Keratinocyte (primary cell): ENCODE results near the gene VPS13C. TPM values are rescaled to one million over a fixed set of nuclear protein-coding genes. Genes with fewer than 3 reads are reported as not detected.

Experiments used
- DNase-seq: peaks from one replicate; pipeline ENCODE4 v3.0.0-alpha.2; 2011; ENCODE audit warnings: low read depth, missing footprints, low spot score
- FAIRE-seq: peaks from 2 replicates; lab custom pipeline; 2011; peaks lifted over from hg19 to GRCh38; lab: Jason Lieb, UNC
- H2AFZ ChIP-seq: 2 replicates; pipeline ENCODE4 v1.6.0; 2012; ENCODE audit warnings: low read length, control low read depth, inconsistent platforms; ENCODE audit not compliant: control insufficient read depth
- H3K27ac ChIP-seq: 2 replicates; pipeline ENCODE4 v1.5.1; 2011; ENCODE audit warnings: low read length; ENCODE audit not compliant: control insufficient read depth, insufficient read depth
- H3K27me3 ChIP-seq: 3 replicates; pipeline ENCODE4 v1.6.0; 2011; ENCODE audit warnings: low read length; ENCODE audit not compliant: control insufficient read depth, insufficient read depth; ENCODE audit errors: extremely low read depth
- H3K36me3 ChIP-seq, 2 experiments: 2 replicates in 1 of 2; 3 replicates in 1 of 2; pipeline ENCODE4 v1.5.1; 2011; ENCODE audit warnings: low read length in 2 of 2, mild to moderate bottlenecking in 1 of 2; ENCODE audit not compliant: control insufficient read depth in 2 of 2, insufficient read depth in 2 of 2; ENCODE audit errors: extremely low read depth in 1 of 2
- H3K4me1 ChIP-seq: 3 replicates; pipeline ENCODE4 v1.5.1; 2011; ENCODE audit warnings: low read length; ENCODE audit not compliant: control insufficient read depth, insufficient read depth; ENCODE audit errors: extremely low read depth
- H3K4me2 ChIP-seq: 3 replicates; pipeline ENCODE4 v1.6.0; 2011; ENCODE audit warnings: low read depth, low read length; ENCODE audit not compliant: control insufficient read depth, insufficient read depth; ENCODE audit errors: extremely low read depth
- H3K4me3 ChIP-seq, 3 experiments: fragments of 200-600 bp in 1 of 3; sonication (generic) in 1 of 3; 2 replicates in 2 of 3; 3 replicates in 1 of 3; pipeline ENCODE4 v1.5.1; 2011 to 2016; ENCODE audit warnings: low read length in 3 of 3, mild to moderate bottlenecking in 3 of 3, control low read depth in 2 of 3, inconsistent platforms in 1 of 3, low read depth in 1 of 3, mixed read lengths in 1 of 3, mixed run types in 1 of 3, moderate library complexity in 1 of 3; ENCODE audit not compliant: control insufficient read depth in 2 of 3, insufficient read depth in 2 of 3; ENCODE audit errors: extremely low read depth in 1 of 3
- H3K79me2 ChIP-seq: 2 replicates; pipeline ENCODE4 v1.6.0; 2012; ENCODE audit warnings: low read length; ENCODE audit not compliant: control insufficient read depth, insufficient read depth
- H3K9ac ChIP-seq: 3 replicates; pipeline ENCODE4 v1.6.0; 2011; ENCODE audit warnings: low read length; ENCODE audit not compliant: control insufficient read depth, insufficient read depth; ENCODE audit errors: extremely low read depth
- H3K9me1 ChIP-seq: 3 replicates; pipeline ENCODE4 v1.6.0; 2011; ENCODE audit warnings: low read length; ENCODE audit not compliant: control insufficient read depth, insufficient read depth; ENCODE audit errors: extremely low read depth
- H3K9me3 ChIP-seq: 2 replicates; pipeline ENCODE4 v1.5.1; 2012; ENCODE audit warnings: low read depth, low read length; ENCODE audit not compliant: control insufficient read depth
- H4K20me1 ChIP-seq: 3 replicates; pipeline ENCODE4 v1.6.0; 2011; ENCODE audit warnings: low read length; ENCODE audit not compliant: control insufficient read depth, insufficient read depth; ENCODE audit errors: extremely low read depth
- EZH2 ChIP-seq: IDR thresholded peaks from one replicate; pipeline ENCODE4 v1.6.1; 2012; ENCODE audit warnings: inconsistent platforms, mild to moderate bottlenecking, low read length, moderate library complexity
- dilution Hi-C: fragments of 300-500 bp; cut with MboI; formaldehyde crosslinking; loops from one replicate; pipeline ENCODE4 v1.7.0; 2020; ENCODE audit warnings: low sequenced_read_pairs; ENCODE audit not compliant: extremely low pct_ligation_motif_present
- polyA plus RNA-seq, 5 experiments: library from polyadenylated mRNA; depleted of rRNA in 3 of 5; stranded (reverse) in 3 of 5; stranded (forward) in 1 of 5; unstranded in 1 of 5; fragments of >200 nt; gene quantifications; 1 replicate in 1 of 5; 2 replicates in 3 of 5; 3 replicates in 1 of 5; pipeline versions ENCODE4 v1.2.1 to v1.2.3, GENCODE V29; 2011 to 2012; ENCODE audit warnings: missing spikeins in 2 of 5, low read depth in 1 of 5, low replicate concordance in 1 of 5
- TF ChIP-seq, protein P1 (sequence below), 3 experiments: IDR thresholded peaks in 1 of 3; conservative IDR thresholded peaks in 1 of 3; optimal IDR thresholded peaks in 1 of 3; 2 replicates in 2 of 3; 3 replicates in 1 of 3; pipeline versions ENCODE3 to v1.5.1; 2011; ENCODE audit warnings: low read length in 3 of 3, mild to moderate bottlenecking in 3 of 3, moderate library complexity in 2 of 3, control low read depth in 1 of 3, inconsistent platforms in 1 of 3; ENCODE audit not compliant: insufficient read depth in 2 of 3; ENCODE audit errors: extremely low read depth in 1 of 3

VPS13C gene
- polyA plus RNA-seq, 1 donor (not counting 4 experiments of a cell fraction or from before 2014, with no cell fraction given) = 13.5 TPM

- H3K27ac ChIP-seq = no peak overlapping the region
- TF ChIP-seq, protein P1, sequence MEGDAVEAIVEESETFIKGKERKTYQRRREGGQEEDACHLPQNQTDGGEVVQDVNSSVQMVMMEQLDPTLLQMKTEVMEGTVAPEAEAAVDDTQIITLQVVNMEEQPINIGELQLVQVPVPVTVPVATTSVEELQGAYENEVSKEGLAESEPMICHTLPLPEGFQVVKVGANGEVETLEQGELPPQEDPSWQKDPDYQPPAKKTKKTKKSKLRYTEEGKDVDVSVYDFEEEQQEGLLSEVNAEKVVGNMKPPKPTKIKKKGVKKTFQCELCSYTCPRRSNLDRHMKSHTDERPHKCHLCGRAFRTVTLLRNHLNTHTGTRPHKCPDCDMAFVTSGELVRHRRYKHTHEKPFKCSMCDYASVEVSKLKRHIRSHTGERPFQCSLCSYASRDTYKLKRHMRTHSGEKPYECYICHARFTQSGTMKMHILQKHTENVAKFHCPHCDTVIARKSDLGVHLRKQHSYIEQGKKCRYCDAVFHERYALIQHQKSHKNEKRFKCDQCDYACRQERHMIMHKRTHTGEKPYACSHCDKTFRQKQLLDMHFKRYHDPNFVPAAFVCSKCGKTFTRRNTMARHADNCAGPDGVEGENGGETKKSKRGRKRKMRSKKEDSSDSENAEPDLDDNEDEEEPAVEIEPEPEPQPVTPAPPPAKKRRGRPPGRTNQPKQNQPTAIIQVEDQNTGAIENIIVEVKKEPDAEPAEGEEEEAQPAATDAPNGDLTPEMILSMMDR (optimal IDR thresholded peaks at IDR 0.05 in 1 of 3, IDR thresholded peaks at IDR 0.05 in 1 of 3, conservative IDR thresholded peaks at IDR 0.05 in 1 of 3; ENCODE audit: extremely low read depth in 1 of 3, insufficient read depth in 2 of 3, low read length in 3 of 3) = no peak
- TF ChIP-seq EZH2 = no peak
- H3K27me3 ChIP-seq = no peaks in the 10 kb centered on the region
- dilution Hi-C loops = no loop called here
- H3K4me1 ChIP-seq = no peaks in the 10 kb centered on the region
- no peak overlapping the region for H3K9ac ChIP-seq
- H3K36me3 ChIP-seq = peaks cover 4 to 8% of the 10 kb centered on the region in 2 experiments
- no peak overlapping the region for H2AFZ ChIP-seq
- H3K4me2 ChIP-seq = no peak overlapping the region
- FAIRE-seq (no peak), DNase-seq (no peak)
- no peaks in the 10 kb centered on the region for H3K9me1 ChIP-seq
- H3K79me2 ChIP-seq = no peaks in the 10 kb centered on the region
- no peak overlapping the region for H3K4me3 ChIP-seq
- no peaks in the 10 kb centered on the region for H4K20me1 ChIP-seq
- no peaks in the 10 kb centered on the region for H3K9me3 ChIP-seq
Measured at GRCh38 chr15:61910839-61911369, 149.3 kb downstream of the VPS13C start.

GRCh38 chr15:61908241-61908640, 152.0 kb downstream of the VPS13C start:
- Histone ChIP-seq H3K4me3 (no peak overlapping the region), H3K36me3 (peaks cover 1 to 5% of the 10 kb centered on the region in 2 experiments), H3K79me2 (no peaks in the 10 kb centered on the region), H2AFZ (no peak overlapping the region), H3K4me2 (no peak overlapping the region), H3K27me3 (no peaks in the 10 kb centered on the region), H4K20me1 (no peaks in the 10 kb centered on the region), H3K4me1 (no peaks in the 10 kb centered on the region), H3K9me3 (no peaks in the 10 kb centered on the region), H3K9ac (no peak overlapping the region), H3K9me1 (no peaks in the 10 kb centered on the region), H3K27ac (no peak overlapping the region)
- DNase-seq = no peak
- dilution Hi-C loops = no loop called here
- no peak for FAIRE-seq
- no peak for TF ChIP-seq EZH2
- TF ChIP-seq, protein P1 (optimal IDR thresholded peaks at IDR 0.05 in 1 of 3, IDR thresholded peaks at IDR 0.05 in 1 of 3, conservative IDR thresholded peaks at IDR 0.05 in 1 of 3; ENCODE audit: extremely low read depth in 1 of 3, insufficient read depth in 2 of 3, low read length in 3 of 3) = no peak
